Smooth muscle cell (in vitro differentiated cells): ENCODE data around the gene DLG2. TPM values are rescaled to one million over a fixed set of nuclear protein-coding genes. Genes with fewer than 3 reads are reported as not detected.

Experiments used
- DNase-seq: peaks from one replicate; lab custom pipeline; 2025; ENCODE audit not compliant: unreplicated experiment; lab: John Stamatoyannopoulos, UW
- H2AFZ ChIP-seq: fragments of 200-600 bp; sonication (generic); 2 replicates; pipeline ENCODE4 v1.6.0; 2016; ENCODE audit warnings: antibody characterized with exemption, low read depth, mild to moderate bottlenecking
- H3F3A ChIP-seq: fragments of 200-600 bp; sonication (generic); 2 replicates; pipeline ENCODE4 v1.6.0; 2017; ENCODE audit warnings: antibody characterized with exemption, low read depth
- H3K27ac ChIP-seq: fragments of 200-600 bp; sonication (generic); 2 replicates; pipeline ENCODE4 v1.5.1; 2016; ENCODE audit warnings: low read depth, mild to moderate bottlenecking
- H3K27me3 ChIP-seq: fragments of 200-600 bp; sonication (generic); 2 replicates; pipeline ENCODE4 v1.6.1; 2016; ENCODE audit warnings: low read depth, mild to moderate bottlenecking
- H3K36me3 ChIP-seq: fragments of 200-600 bp; sonication (generic); 2 replicates; pipeline ENCODE4 v1.5.1; 2016; ENCODE audit warnings: low read depth
- H3K4me1 ChIP-seq: fragments of 200-600 bp; sonication (generic); 2 replicates; pipeline ENCODE4 v1.5.1; 2016; ENCODE audit warnings: low read depth
- H3K4me2 ChIP-seq: fragments of 200-600 bp; sonication (generic); 2 replicates; pipeline ENCODE4 v1.6.0; 2016; ENCODE audit warnings: mild to moderate bottlenecking
- H3K4me3 ChIP-seq: fragments of 200-600 bp; sonication (generic); 2 replicates; pipeline ENCODE4 v1.5.1; 2016; ENCODE audit warnings: mild to moderate bottlenecking
- H3K79me2 ChIP-seq: fragments of 200-600 bp; sonication (generic); 2 replicates; pipeline ENCODE4 v1.6.0; 2016; ENCODE audit warnings: low read depth, mild to moderate bottlenecking
- H3K9ac ChIP-seq: fragments of 200-600 bp; sonication (generic); 2 replicates; pipeline ENCODE4 v1.6.0; 2016; ENCODE audit warnings: low read depth
- H3K9me3 ChIP-seq: fragments of 200-600 bp; sonication (generic); replicated peaks from 2 replicates; pipeline ENCODE4 v1.5.1; 2016; ENCODE audit warnings: low read depth
- H4K20me1 ChIP-seq: fragments of 200-600 bp; sonication (generic); 2 replicates; pipeline ENCODE4 v1.6.0; 2016; ENCODE audit warnings: low read depth
- CTCF ChIP-seq: fragments of 200-600 bp; sonication (generic); IDR thresholded peaks from 2 replicates; pipeline ENCODE4 v1.5.1; 2017; ENCODE audit warnings: borderline replicate concordance, mild to moderate bottlenecking, antibody characterized with exemption; ENCODE audit not compliant: insufficient read depth, poor library complexity, severe bottlenecking
- WGBS: methylation state at CpG from one replicate; pipeline ENCODE4 v1.1.7; 2016; ENCODE audit warnings: low lambda C conversion rate; 5-methylcytosine and 5-hydroxymethylcytosine counted together
- polyA plus RNA-seq: library from polyadenylated mRNA; unstranded; fragments of >200 nt; fragmentation: Nextera tagmentation; extraction: Ambion mirVana; gene quantifications from 2 replicates; pipeline ENCODE4 v1.2.1, GENCODE V29; 2016
- total RNA-seq: library from RNA; depleted of rRNA; stranded (reverse); fragments of >200 nt; gene quantifications from 2 replicates; pipeline ENCODE4 v1.2.3, GENCODE V29; 2014

Gene DLG2
- total and polyA plus RNA-seq, 2 experiments from 2014 or later = 0.74 to 1.1 TPM

DNA sequence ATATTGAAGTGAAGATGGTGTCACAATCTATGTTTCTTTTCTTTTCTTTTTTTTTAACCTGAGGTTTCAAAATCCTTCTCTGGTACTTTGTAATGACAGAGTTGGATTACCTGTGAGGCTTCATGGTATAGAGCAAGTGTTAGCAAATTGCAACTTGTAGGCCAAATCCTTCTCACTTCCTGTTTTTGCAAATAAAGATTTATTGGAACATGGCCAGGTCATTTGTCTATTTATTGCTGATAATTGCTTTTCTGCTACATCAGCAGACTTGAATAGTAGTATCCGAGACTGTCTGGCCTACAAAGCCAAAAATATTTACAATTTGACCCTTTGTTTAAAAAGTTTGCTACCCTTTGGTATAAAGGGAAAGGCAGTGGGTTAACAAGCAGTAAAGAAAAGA is 1281.5 kb downstream of the DLG2 start:
- DNase-seq = no peak
- 78% methylated on average over 1 of the region's 1 CpG for WGBS
- H3F3A ChIP-seq = no peaks in the 10 kb centered on the region

DNA sequence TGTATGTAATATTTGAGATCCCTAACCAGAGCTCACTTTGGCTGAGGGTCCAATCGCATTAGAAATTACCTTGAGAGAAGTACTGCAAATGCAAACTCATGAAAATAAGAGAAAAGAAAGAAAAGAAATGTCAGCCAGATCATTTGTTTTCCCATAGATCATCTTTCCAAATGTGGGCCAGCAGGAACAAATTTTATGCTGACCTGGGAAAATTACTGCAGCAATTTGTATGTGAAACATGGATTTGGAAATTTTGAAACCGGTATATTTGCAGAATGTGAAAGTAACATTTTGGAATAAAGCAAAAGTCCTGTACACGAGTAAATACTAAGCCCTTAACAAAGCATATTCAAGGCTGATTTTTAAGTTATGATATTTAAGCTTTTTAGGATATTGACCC is 1282.1 kb downstream of the DLG2 start:
- H3K36me3 ChIP-seq = no peaks in the 10 kb centered on the region
- H3K27me3 ChIP-seq = no peaks in the 10 kb centered on the region
- H3K27ac ChIP-seq = no peak overlapping the region
- no peaks in the 10 kb centered on the region for H3F3A ChIP-seq
- H2AFZ ChIP-seq = no peak overlapping the region
- no peak for TF ChIP-seq CTCF
- H3K79me2 ChIP-seq = no peaks in the 10 kb centered on the region
- no peak for DNase-seq
- 85% methylated on average over 3 of the region's 3 CpGs for WGBS
- no peak overlapping the region for H3K9ac ChIP-seq
- no peaks in the 10 kb centered on the region for H3K9me3 ChIP-seq
- no peak overlapping the region for H3K4me2 ChIP-seq
- no peaks in the 10 kb centered on the region for H4K20me1 ChIP-seq
- H3K4me1 ChIP-seq = no peaks in the 10 kb centered on the region
- no peak overlapping the region for H3K4me3 ChIP-seq

More for the DNA sequence above, 1281.5 kb downstream of the DLG2 start:
- Histone ChIP-seq H4K20me1 (no peaks in the 10 kb centered on the region), H3K27me3 (no peaks in the 10 kb centered on the region), H3K9ac (no peak overlapping the region), H3K79me2 (no peaks in the 10 kb centered on the region), H3K4me3 (no peak overlapping the region), H3K36me3 (no peaks in the 10 kb centered on the region), H3K4me1 (no peaks in the 10 kb centered on the region), H3K9me3 (no peaks in the 10 kb centered on the region), H3K4me2 (no peak overlapping the region), H3K27ac (no peak overlapping the region), H2AFZ (no peak overlapping the region)
- no peak for TF ChIP-seq CTCF

GRCh38 chr11:84339796-84340195 is 1287.3 kb downstream of the DLG2 start:
- DNase-seq = no peak
- no peaks in the 10 kb centered on the region for H3K27me3 ChIP-seq
- H3K9ac ChIP-seq = no peak overlapping the region
- no peaks in the 10 kb centered on the region for H3K9me3 ChIP-seq
- no peaks in the 10 kb centered on the region for H3K4me1 ChIP-seq
- no peak overlapping the region for H2AFZ ChIP-seq
- 89% methylated on average over 3 of the region's 3 CpGs for WGBS
- H3K27ac ChIP-seq = no peak overlapping the region
- H3K36me3 ChIP-seq = no peaks in the 10 kb centered on the region
- no peaks in the 10 kb centered on the region for H3F3A ChIP-seq
- no peak overlapping the region for H3K4me2 ChIP-seq
- TF ChIP-seq CTCF = no peak
- no peak overlapping the region for H3K4me3 ChIP-seq
- no peaks in the 10 kb centered on the region for H4K20me1 ChIP-seq
- no peaks in the 10 kb centered on the region for H3K79me2 ChIP-seq

- no peaks in the 10 kb centered on the region for H3K4me1 ChIP-seq
- H3K9me3 ChIP-seq = no peaks in the 10 kb centered on the region
- H3K9ac ChIP-seq = no peak overlapping the region
- TF ChIP-seq CTCF = no peak
- H4K20me1 ChIP-seq = no peaks in the 10 kb centered on the region
- no peaks in the 10 kb centered on the region for H3K27me3 ChIP-seq
- H3K79me2 ChIP-seq = no peaks in the 10 kb centered on the region
- H2AFZ ChIP-seq = no peak overlapping the region
- no peaks in the 10 kb centered on the region for H3K36me3 ChIP-seq
- no peaks in the 10 kb centered on the region for H3F3A ChIP-seq
- H3K27ac ChIP-seq = no peak overlapping the region
- no peak overlapping the region for H3K4me2 ChIP-seq
- WGBS = 95% methylated on average over 3 of the region's 3 CpGs
- DNase-seq = no peak
- no peak overlapping the region for H3K4me3 ChIP-seq
Measured at GRCh38 chr11:84333221-84333620, 1293.9 kb downstream of the DLG2 start.
